NAMALWA (cell line): ENCODE measurements around the gene TOX2.

ENCODE experiments used
- DNase-seq: peaks from one replicate; pipeline ENCODE4 v3.0.0-alpha.2; 2015; ENCODE audit warnings: low spot score

Gene TOX2

GRCh38 chr20:43977962-43978361 lies 63.3 kb downstream of the TOX2 start:
- no peak for DNase-seq

GRCh38 chr20:43979576-43980105 lies 65.0 kb downstream of the TOX2 start:
- DNase-seq, result no peak

GRCh38 chr20:43981540-43981939 lies 66.9 kb downstream of the TOX2 start:
- no peak for DNase-seq

- DNase-seq, result no peak
Measured at GRCh38 chr20:43982016-43982415, 67.4 kb downstream of the TOX2 start.

GRCh38 chr20:43982886-43983285 lies 68.2 kb downstream of the TOX2 start:
- DNase-seq, result no peak

- peak; percentile 37 for DNase-seq
Measured at GRCh38 chr20:43983359-43983758, 68.7 kb downstream of the TOX2 start.

GRCh38 chr20:43983904-43984361 lies 69.3 kb downstream of the TOX2 start:
- DNase-seq, result no peak

GRCh38 chr20:43984587-43984986 lies 69.9 kb downstream of the TOX2 start:
- no peak for DNase-seq

- DNase-seq, result no peak
Measured at GRCh38 chr20:43985121-43985520, 70.5 kb downstream of the TOX2 start.

GRCh38 chr20:43985608-43986316 lies 71.1 kb downstream of the TOX2 start:
- no peak for DNase-seq

- no peak for DNase-seq
Measured at GRCh38 chr20:43987018-43987417, 72.4 kb downstream of the TOX2 start.

GRCh38 chr20:43987531-43987930 lies 72.9 kb downstream of the TOX2 start:
- DNase-seq, result no peak

- no peak for DNase-seq
Measured at GRCh38 chr20:43988451-43988850, 73.8 kb downstream of the TOX2 start.

- no peak for DNase-seq
Measured at GRCh38 chr20:43988867-43989266, 74.2 kb downstream of the TOX2 start.

- DNase-seq, result no peak
Measured at GRCh38 chr20:43991261-43991660, 76.6 kb downstream of the TOX2 start.

GRCh38 chr20:43991982-43992381 lies 77.3 kb downstream of the TOX2 start:
- DNase-seq, result no peak

- no peak for DNase-seq
Measured at GRCh38 chr20:43992885-43993284, 78.2 kb downstream of the TOX2 start.

- DNase-seq, result no peak
Measured at GRCh38 chr20:43993560-43993959, 78.9 kb downstream of the TOX2 start.

GRCh38 chr20:43994486-43995100 lies 79.9 kb downstream of the TOX2 start:
- DNase-seq, result no peak

GRCh38 chr20:43995645-43996044 lies 81.0 kb downstream of the TOX2 start:
- no peak for DNase-seq

- no peak for DNase-seq
Measured at GRCh38 chr20:43996240-43996930, 81.7 kb downstream of the TOX2 start.

GRCh38 chr20:43999848-44000247 lies 85.2 kb downstream of the TOX2 start:
- no peak for DNase-seq
